T-helper 1 cell treated with Interleukin-12 subunit alpha and Interleukin-12 subunit beta and Interleukin-4 antibody, amounts not matched to agents 30 μg/mL and 1 μg/mL, for 36 hours (primary cell): ENCODE measurements around the gene SLC2A13.

Experiments used
- H3K27ac Mint-ChIP-seq: one replicate; pipeline ENCODE4 v1.8.0; 2021; ENCODE audit warnings: mild to moderate bottlenecking, mixed read lengths
- H3K27me3 Mint-ChIP-seq: one replicate; pipeline ENCODE4 v1.8.0; 2021; ENCODE audit warnings: low read depth, mixed read lengths
- H3K36me3 Mint-ChIP-seq: one replicate; pipeline ENCODE4 v1.8.0; 2021; ENCODE audit warnings: low read depth, mixed read lengths
- H3K4me1 Mint-ChIP-seq: one replicate; pipeline ENCODE4 v1.8.0; 2021; ENCODE audit warnings: low read depth, mixed read lengths
- H3K4me3 Mint-ChIP-seq: one replicate; pipeline ENCODE4 v1.8.0; 2021; ENCODE audit warnings: mild to moderate bottlenecking, moderate library complexity, mixed read lengths
- H3K9me3 Mint-ChIP-seq: one replicate; pipeline ENCODE4 v1.8.0; 2021; ENCODE audit warnings: mixed read lengths

Gene SLC2A13

DNA sequence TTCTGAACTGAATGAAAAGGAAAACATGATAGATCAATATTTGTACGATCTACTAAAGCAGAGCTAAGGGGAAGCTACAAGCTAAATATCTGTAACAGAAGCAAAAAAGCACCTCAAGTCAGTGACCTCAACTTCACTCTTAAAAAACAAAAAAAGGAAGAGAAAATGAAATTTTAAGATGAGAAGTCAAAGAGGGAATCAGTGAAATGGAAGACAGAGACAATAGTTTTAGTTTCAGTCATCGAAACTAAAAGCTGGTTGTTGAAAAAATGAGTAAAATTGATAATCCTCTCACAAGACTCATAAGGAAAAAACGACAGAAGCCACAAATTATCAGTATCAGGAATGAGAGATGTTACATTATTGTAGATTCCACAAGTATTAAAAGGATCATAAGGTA is 11.9 kb upstream of the SLC2A13 start:
- no peak overlapping the region for H3K4me3 Mint-ChIP-seq

DNA sequence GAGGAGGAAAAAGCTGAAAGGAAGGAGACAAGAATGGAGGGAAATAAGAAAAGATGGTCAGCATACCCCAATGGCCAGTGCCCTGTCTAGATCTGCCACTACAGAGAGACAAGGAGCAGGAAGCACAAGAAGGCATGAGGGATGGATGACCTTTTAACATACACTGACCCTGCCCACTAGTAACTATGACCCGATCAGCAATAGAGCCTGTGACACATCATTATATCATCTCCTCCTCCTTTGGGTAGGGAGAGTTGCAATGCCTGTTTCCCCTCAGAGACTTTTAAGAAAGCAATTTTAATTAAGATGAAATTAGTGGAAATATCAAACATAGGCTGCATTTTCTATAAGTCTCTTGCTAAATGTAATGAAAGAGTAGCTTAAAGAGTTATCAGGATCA is 4.7 kb upstream of the SLC2A13 start:
- Mint-ChIP-seq H3K27me3 (peaks cover 49% of the 10 kb centered on the region), H3K27ac (no peak overlapping the region), H3K36me3 (no peaks in the 10 kb centered on the region), H3K4me1 (peaks cover 13% of the 10 kb centered on the region), H3K4me3 (no peak overlapping the region), H3K9me3 (peaks cover 6% of the 10 kb centered on the region)

More for the DNA sequence above, 11.9 kb upstream of the SLC2A13 start:
- no peaks in the 10 kb centered on the region for H3K4me1 Mint-ChIP-seq
- peaks cover 41% of the 10 kb centered on the region for H3K27me3 Mint-ChIP-seq
- peaks cover 4% of the 10 kb centered on the region for H3K9me3 Mint-ChIP-seq
- H3K27ac Mint-ChIP-seq = no peak overlapping the region
- H3K36me3 Mint-ChIP-seq = no peaks in the 10 kb centered on the region

DNA sequence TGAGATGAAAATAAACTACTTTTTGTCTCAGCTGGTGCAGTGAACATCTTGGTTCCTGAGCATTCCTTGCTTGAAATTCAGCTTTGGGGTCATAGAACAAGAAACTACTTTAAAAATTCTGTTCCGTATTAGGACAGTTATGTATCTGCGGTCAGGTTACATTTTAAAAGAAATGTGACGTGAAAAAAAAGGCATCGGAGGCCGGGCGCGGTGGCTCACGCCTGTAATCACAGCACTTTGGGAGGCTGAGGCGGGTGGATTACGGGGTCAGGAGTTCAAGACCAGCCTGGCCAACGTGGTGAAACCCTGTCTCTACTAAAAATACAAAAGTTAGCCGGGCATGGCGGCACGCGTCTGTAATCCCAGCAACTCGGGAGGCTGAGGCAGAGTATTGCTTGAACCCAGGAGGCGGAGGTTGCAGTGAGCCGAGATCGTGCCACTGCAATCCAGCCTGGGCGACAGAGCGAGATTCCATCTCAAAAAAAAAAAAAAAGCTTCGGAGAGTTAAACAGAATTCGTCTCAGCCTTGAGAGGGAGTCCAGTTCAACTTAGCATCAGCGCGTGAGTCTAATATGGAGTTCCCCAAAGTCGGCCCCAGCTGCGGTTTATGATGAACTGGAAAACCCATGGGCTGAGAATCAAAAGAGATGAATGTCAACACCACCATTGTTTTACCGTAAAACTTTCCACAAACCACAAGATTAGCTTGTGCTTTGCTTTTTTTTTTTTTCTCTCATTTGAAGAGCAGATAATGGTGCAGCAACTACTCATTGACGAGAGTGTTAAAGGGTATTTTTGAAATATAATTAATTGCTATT is 2.1 kb upstream of the SLC2A13 start:
- Mint-ChIP-seq H3K4me3 (no peak overlapping the region), H3K9me3 (peaks cover 5% of the 10 kb centered on the region), H3K27me3 (peaks cover 55% of the 10 kb centered on the region), H3K4me1 (peaks cover 20% of the 10 kb centered on the region), H3K27ac (no peak overlapping the region), H3K36me3 (no peaks in the 10 kb centered on the region)

DNA sequence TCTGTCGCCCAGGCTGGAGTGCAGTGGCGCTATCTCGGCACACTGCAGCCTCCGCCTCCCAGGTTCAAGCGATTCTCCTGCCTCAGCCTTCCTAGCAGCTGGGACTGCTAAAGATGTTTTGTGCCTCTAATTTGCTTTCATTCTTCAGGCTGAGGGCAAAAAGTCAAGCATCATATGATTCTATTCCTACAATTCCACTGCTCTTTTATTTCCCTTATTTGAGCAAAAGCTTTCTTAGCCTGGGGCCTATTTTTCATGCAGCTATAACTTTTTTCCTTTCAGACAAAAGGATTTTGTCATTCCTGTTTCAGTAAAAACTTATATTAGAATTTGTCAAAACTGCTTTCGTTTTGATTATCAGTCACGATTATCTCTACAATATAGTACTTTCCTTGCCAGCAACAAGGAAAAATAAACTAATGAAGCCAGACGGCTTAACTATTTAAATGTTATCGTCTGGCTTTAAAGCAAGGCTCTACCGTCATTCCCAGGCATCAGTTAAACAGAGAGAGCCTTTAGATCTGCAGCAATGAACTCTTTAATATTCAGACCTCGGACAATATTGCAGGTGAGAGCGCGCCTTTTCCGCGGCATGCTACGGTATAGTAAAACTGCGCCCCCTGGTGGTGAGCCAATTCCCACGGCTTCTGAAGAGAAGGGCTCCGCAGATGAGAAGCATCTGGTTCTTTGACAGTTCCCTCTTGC is 1.4 kb upstream of the SLC2A13 start:
- Mint-ChIP-seq H3K27me3 (peaks cover 50% of the 10 kb centered on the region), H3K36me3 (no peaks in the 10 kb centered on the region), H3K4me3 (peak overlapping the region; percentile 68), H3K27ac (peak overlapping the region; percentile 22), H3K9me3 (no peaks in the 10 kb centered on the region), H3K4me1 (peaks cover 20% of the 10 kb centered on the region)

DNA sequence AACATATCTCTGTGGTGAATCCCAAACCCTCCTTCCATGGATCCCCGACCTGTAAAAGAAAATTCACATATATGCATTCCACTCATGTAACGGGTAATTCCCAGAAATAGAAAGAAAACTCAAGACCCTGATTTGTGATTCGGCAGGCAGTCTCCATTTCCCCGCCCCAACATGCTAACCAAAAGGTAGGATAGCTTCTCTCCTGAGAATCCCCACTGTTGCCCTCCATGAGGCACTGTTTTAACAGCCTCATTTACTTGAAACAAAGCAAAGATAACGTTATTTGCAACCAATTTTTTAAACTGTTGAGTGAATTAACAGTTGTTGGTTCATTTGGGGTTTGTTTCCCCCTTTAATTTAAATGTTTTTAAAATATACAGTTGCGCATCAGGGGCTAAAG is 774 bp upstream of the SLC2A13 start:
- Mint-ChIP-seq H3K27me3 (peaks cover 55% of the 10 kb centered on the region), H3K9me3 (no peaks in the 10 kb centered on the region), H3K4me3 (peak overlapping the region; percentile 82), H3K4me1 (peaks cover 20% of the 10 kb centered on the region), H3K36me3 (no peaks in the 10 kb centered on the region), H3K27ac (peak overlapping the region; percentile 28)

DNA sequence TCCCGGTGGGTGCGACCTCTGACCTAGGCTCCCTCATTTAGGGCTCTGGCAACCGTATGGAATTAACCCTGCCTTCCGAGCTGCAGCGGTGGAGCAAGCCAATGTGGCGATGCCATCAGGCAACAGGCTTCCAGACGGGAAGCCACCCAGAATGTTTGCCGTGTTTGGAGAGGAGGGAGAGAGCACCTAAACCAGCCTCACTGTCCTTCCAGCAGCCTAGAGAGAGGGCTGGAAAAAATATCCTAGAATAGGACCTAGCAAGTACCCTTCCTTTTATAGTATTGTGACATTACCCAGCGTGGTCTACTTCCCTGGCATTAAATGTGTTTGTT is 287 bp upstream of the SLC2A13 start:
- Mint-ChIP-seq H3K4me3 (peak overlapping the region; percentile 82), H3K4me1 (peaks cover 20% of the 10 kb centered on the region), H3K27ac (peak overlapping the region; percentile 22), H3K9me3 (no peaks in the 10 kb centered on the region), H3K36me3 (no peaks in the 10 kb centered on the region), H3K27me3 (peaks cover 56% of the 10 kb centered on the region)

DNA sequence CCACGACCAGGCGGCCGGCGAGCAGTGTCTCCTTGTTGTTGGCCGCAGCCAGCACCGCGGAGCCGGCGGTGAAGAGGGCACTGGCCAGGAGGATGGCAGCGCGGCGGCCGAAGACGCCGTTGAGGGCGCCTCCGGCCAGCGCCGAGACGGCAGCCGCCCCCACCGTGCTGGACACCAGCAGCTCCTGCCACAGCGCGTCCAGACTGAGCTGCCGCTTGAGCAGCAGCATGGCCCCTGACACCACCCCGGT is 691 bp downstream of the SLC2A13 start:
- Mint-ChIP-seq H3K4me1 (peaks cover 20% of the 10 kb centered on the region), H3K27me3 (peaks cover 47% of the 10 kb centered on the region), H3K4me3 (peak overlapping the region; percentile 80), H3K36me3 (peaks cover 1% of the 10 kb centered on the region), H3K27ac (no peak overlapping the region), H3K9me3 (no peaks in the 10 kb centered on the region)

DNA sequence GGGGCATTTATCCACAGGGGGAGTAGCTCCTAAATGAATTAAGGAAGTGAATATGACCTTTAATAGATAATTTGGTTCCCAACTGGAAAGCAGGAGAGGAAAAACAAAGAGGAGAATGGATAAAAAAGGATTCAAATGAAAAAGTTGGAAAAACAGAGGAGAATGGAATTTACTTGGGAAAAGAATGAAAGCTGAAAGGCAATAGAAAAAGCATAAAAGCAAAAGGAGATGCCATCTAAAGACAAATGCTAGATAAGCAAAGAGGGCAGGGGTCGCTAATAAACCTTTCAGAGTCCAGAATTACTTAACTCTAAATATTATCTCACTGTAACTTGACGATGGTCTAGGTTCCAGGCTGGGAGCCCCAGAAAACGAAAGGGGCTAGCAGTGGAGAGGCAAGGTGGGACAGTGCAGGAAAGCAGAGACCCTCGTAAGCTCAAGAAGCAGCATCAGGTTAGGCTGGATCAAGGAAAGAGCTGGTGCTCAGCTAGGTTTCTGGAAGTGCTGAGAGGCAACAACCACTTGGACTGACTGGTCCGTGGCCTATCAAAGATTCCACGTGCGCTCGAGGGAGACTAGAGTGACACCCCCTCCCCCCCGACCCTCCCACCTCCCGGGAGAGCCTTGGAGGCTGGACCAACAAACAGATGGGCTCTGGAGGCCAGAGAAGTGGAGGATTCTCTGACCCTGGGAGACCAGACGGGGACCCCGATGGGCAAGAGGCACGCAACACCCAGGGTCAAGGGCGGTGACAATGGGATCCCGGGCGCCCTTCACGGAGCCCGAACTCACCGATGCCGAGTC is 1.2 kb downstream of the SLC2A13 start:
- Mint-ChIP-seq H3K4me1 (peaks cover 20% of the 10 kb centered on the region), H3K27me3 (peaks cover 46% of the 10 kb centered on the region), H3K27ac (no peak overlapping the region), H3K4me3 (peak overlapping the region; percentile 80), H3K36me3 (peaks cover 1% of the 10 kb centered on the region), H3K9me3 (no peaks in the 10 kb centered on the region)

DNA sequence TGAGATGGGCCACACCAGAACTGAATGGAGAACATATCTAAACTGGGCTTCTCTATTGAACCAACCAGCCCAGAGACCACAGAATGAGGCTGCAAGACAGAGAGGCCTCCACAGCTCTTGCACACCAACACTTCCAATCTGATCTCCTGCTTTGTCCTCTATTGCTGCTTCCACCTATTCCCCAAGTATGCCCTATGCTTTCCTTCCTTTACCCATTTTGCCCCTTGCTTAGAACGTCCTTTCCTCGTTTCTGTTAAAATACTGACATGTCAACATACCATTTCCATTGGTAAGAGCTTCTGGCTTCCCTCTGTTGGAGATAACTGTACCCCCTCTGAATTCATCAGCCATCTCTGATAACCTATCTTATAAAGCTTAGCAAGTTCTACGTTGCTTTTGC is 2.8 kb downstream of the SLC2A13 start:
- H3K4me1 Mint-ChIP-seq = peaks cover 20% of the 10 kb centered on the region
- no peak overlapping the region for H3K4me3 Mint-ChIP-seq
- no peaks in the 10 kb centered on the region for H3K9me3 Mint-ChIP-seq
- peaks cover 1% of the 10 kb centered on the region for H3K36me3 Mint-ChIP-seq
- H3K27ac Mint-ChIP-seq = no peak overlapping the region
- peaks cover 40% of the 10 kb centered on the region for H3K27me3 Mint-ChIP-seq

DNA sequence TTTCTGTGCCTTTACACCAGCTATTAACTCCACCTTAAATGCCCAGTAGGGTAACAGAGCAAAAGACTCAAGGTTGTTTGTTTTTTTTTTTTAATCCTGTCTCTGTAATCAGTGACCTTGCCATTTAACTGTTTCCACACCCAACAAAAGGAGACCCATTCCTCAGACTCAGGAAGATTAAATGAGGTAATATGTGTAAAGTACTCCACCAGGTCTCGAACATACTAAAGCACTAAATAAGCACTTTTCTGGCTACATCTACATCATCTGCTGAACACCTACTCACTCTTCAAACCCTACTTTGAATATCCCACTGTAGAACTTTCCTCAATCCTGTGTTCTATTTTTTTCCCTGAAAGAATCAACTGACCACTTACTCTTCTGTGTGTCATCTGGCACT is 4.1 kb downstream of the SLC2A13 start:
- Mint-ChIP-seq H3K27ac (no peak overlapping the region), H3K9me3 (no peaks in the 10 kb centered on the region), H3K4me1 (peaks cover 13% of the 10 kb centered on the region), H3K4me3 (no peak overlapping the region), H3K27me3 (peaks cover 31% of the 10 kb centered on the region), H3K36me3 (peaks cover 1% of the 10 kb centered on the region)

DNA sequence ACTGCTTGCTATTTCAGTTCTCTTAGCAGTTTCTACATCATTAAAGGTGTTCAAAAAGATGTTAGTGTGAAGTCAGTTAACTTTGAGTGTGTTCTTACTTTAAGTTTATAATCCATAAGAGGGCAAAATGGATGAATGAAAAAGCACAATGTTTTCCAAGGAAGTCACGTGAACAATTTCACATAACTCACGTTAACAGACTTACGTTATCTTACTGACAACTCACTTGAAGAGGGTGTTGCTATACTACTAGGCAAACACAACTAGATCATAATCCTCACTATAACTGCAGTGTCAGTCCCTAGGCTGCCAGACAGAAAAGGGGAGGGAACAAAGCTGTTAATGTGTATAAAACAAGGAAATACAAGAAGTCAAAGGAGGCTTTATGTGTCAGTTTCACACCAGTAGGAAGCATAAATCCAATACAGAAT is 6.4 kb downstream of the SLC2A13 start:
- Mint-ChIP-seq H3K9me3 (no peaks in the 10 kb centered on the region), H3K27me3 (peaks cover 23% of the 10 kb centered on the region), H3K36me3 (peaks cover 1% of the 10 kb centered on the region), H3K27ac (no peak overlapping the region), H3K4me3 (no peak overlapping the region), H3K4me1 (peaks cover 5% of the 10 kb centered on the region)

DNA sequence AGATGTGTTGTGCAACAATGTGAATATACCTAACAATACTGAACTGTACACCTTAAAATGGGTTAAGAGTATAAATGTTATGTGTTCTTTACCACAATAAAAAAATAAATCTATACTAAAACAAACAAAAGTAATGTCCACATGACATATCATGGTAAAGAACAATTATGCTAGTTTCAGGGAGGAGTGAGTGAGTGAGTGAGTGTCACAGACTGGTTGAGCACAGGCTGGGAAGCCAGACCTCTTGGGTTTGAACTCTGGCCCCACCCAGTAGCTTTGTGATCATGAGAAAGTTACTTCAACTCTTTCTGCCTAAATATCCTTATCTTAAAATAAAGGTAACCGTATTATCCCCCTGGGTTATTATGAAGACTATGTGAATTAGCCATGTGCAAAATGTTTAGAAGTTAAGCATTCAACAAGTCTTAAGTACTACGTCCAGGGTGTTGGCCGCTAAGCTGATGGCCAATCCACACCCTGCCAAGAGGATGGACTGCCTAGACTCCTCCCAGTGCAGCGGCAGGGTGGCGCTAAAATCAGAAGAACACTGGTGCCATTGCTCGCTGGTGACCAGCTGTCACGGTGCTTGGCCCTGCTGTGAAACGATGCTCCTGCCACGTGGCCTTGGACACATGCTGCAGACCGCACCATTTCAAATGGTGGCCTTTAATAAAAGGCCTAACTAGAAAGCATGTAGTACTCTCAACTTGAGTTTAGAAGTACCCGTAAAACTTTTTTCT is 7.3 kb downstream of the SLC2A13 start:
- Mint-ChIP-seq H3K4me3 (no peak overlapping the region), H3K36me3 (peaks cover 1% of the 10 kb centered on the region), H3K4me1 (no peaks in the 10 kb centered on the region), H3K27me3 (peaks cover 15% of the 10 kb centered on the region), H3K27ac (no peak overlapping the region), H3K9me3 (no peaks in the 10 kb centered on the region)

DNA sequence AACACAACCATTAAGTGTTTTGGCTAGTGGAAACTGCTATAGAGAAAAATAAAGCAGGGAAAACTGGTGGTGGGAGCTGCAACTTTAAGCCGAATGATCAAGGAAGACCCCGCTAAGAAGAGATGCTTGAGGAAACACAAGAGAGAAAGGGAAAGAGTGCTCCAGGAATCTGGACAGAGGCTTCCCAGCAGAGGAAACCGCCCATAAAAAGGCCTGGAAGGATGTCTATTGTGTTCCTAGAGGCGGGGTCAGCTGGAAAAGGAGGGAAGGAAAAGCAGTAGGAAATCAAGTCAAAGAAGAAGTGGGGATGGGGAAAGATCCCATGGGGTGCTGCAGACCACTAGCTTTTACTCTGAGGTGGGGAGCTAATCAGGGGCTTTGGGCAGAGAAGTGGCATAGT is 12.4 kb downstream of the SLC2A13 start:
- Mint-ChIP-seq H3K4me3 (no peak overlapping the region), H3K27ac (no peak overlapping the region), H3K27me3 (peaks cover 2% of the 10 kb centered on the region), H3K36me3 (no peaks in the 10 kb centered on the region), H3K4me1 (no peaks in the 10 kb centered on the region), H3K9me3 (no peaks in the 10 kb centered on the region)

DNA sequence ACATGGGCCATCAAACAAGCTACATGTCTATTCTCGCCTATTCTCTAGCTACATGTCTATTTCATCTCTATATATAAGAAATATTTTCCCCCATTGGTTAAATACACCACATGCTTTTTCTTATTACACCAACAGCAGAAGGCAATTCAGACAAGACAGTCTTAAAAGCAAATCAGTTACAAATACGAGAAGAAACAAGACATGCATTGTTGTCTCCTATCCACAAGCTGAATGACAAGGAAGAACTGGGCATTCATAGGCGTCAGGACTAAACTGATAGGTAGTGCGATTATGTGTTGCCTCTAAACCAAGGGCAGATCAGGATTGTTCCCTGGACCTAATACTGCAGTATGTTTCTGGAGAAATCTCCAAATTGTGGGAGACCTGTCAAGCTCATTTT is 19.4 kb downstream of the SLC2A13 start:
- Mint-ChIP-seq H3K9me3 (no peaks in the 10 kb centered on the region), H3K36me3 (no peaks in the 10 kb centered on the region), H3K4me3 (no peak overlapping the region), H3K4me1 (no peaks in the 10 kb centered on the region), H3K27ac (no peak overlapping the region), H3K27me3 (peaks cover 5% of the 10 kb centered on the region)
